Right lobe of liver (tissue), 6 donors: ENCODE data around the gene DLK2. TPM values are rescaled to one million over a fixed set of nuclear protein-coding genes. Genes with fewer than 3 reads are reported as not detected.

Source experiments
- ATAC-seq, 4 donors: fragments of 200-7000 bp; cut with Tn5 transposase; one replicate each; pipeline ENCODE4 v1.9.1; 2020; ENCODE audit warnings: mild to moderate bottlenecking in 4 of 4, moderate library complexity in 4 of 4
- DNase-seq, 3 donors: peaks; one replicate each; pipeline ENCODE4 v3.0.0-alpha.2; 2020
- H3K27ac ChIP-seq, 3 donors: fragments of 200-600 bp; one replicate each; pipeline ENCODE4 v1.8.0; 2022
- H3K27me3 ChIP-seq, 2 donors: fragments of 200-600 bp; one replicate each; pipeline ENCODE4 v1.8.0; 2022
- H3K36me3 ChIP-seq, 4 donors: fragments of 200-600 bp; sonication (generic) in 1 of 4; one replicate each; pipeline versions ENCODE4 v1.5.1 to v1.8.0; 2017 to 2022; ENCODE audit warnings: control low read depth in 1 of 4
- H3K4me1 ChIP-seq, 4 donors: fragments of 200-600 bp; sonication (generic) in 1 of 4; one replicate each; pipeline versions ENCODE4 v1.5.1 to v1.8.0; 2017 to 2022; ENCODE audit warnings: control low read depth in 1 of 4
- H3K4me3 ChIP-seq, 3 donors: fragments of 200-600 bp; one replicate each; pipeline ENCODE4 v1.8.0; 2022
- H3K9me3 ChIP-seq, 4 donors: fragments of 200-600 bp; sonication (generic) in 1 of 4; one replicate each; pipeline versions ENCODE4 v1.5.1 to v1.8.0; 2017 to 2022; ENCODE audit warnings: control low read depth in 1 of 4
- CTCF ChIP-seq, 4 donors: fragments of 200-600 bp in 3 of 4; fragments of 450-650 bp in 1 of 4; IDR thresholded peaks; one replicate each; pipeline versions ENCODE4 v1.5.1 to v1.8.0; 2016 to 2022; ENCODE audit warnings: antibody characterized with exemption in 4 of 4, mild to moderate bottlenecking in 2 of 4
- POLR2A ChIP-seq: fragments of 450-650 bp; IDR thresholded peaks from one replicate; pipeline ENCODE4 v1.6.1; 2017; ENCODE audit warnings: antibody characterized with exemption, mild to moderate bottlenecking
- WGBS: methylation state at CpG from one replicate; pipeline ENCODE4 v1.1.6; 2018; ENCODE audit warnings: low coverage, low lambda C conversion rate; ENCODE audit not compliant: insufficient coverage; ENCODE audit errors: missing lambda C conversion rate; 5-methylcytosine and 5-hydroxymethylcytosine counted together
- intact Hi-C, 2 donors: fragments of 100-400 bp; cut with DNase I; formaldehyde crosslinking; loops; one replicate each; pipeline versions ENCODE4 v1.11.2 to v1.14.1; 2022
- microRNA-seq, 2 donors: library from miRNA; unstranded; fragments of <30 nt; microRNA quantifications; one replicate each; pipeline ENCODE4, GENCODE V29; 2019 to 2020
- small RNA-seq, 2 experiments: library from RNA; depleted of rRNA; stranded (forward); fragments of <200 nt; gene quantifications; one replicate each; pipeline ENCODE3, GENCODE V24; 2016
- total RNA-seq, 6 experiments: library from RNA; depleted of rRNA in 2 of 6; stranded (reverse); fragments of >200 nt in 2 of 6; fragmentation: NEBNext Ultra II Directional in 3 of 6; extraction: Animal tissue kit (Norgen Biotek cat#: 25700) in 3 of 6; gene quantifications; one replicate each; pipeline versions ENCODE4 v1.1.0 to v1.2.4, GENCODE V29; 2016 to 2023
- donor health status: DM: no; HTN: yes; CAD: no.
- donor health status: DM: no; HTN: no; CAD: no.
- donor health status: DM: no; HTN: no; CAD: no.
- donor health status: DM: no; HTN: yes; CAD: no.
- donor health status: DM: no; HTN: yes; CAD: no.

Gene DLK2
- total RNA-seq, 6 experiments from 2014 or later, result 0.13 TPM; not detected in 5

DNA sequence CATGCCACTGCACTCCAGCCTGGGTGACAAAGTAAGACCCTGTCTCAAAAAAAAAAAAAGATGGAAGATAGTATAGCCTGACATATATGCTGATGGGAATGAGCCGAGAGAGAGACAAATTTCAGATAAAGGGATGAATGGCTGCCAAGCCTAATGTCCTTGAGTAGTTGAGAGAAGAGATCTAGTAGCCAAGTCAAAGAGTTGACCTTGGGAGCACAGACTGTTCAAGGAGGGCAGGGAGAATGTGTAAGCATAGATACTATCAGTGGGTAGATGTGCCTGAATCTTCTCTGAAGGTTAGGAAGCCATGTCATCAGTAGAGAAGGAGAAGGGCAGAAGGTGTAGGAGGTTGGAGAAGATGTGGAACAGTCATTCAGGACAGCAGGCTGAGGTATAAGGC is 48.1 kb downstream of the DLK2 start:
- DNase-seq (no peak), ATAC-seq (no peak)
- intact Hi-C loops, result no loop called here
- H3K27me3 ChIP-seq, result no peaks in the 10 kb centered on the region
- TF ChIP-seq POLR2A (no peak), CTCF (IDR thresholded peaks at IDR 0.05) (no peak)
- H3K9me3 ChIP-seq, result no peaks in the 10 kb centered on the region
- no peaks in the 10 kb centered on the region for H3K4me1 ChIP-seq
- H3K36me3 ChIP-seq, result no peaks in the 10 kb centered on the region
- H3K27ac ChIP-seq, result no peak overlapping the region
- H3K4me3 ChIP-seq, result no peak overlapping the region
- 70% methylated on average over 1 of the region's 1 CpG for WGBS

DNA sequence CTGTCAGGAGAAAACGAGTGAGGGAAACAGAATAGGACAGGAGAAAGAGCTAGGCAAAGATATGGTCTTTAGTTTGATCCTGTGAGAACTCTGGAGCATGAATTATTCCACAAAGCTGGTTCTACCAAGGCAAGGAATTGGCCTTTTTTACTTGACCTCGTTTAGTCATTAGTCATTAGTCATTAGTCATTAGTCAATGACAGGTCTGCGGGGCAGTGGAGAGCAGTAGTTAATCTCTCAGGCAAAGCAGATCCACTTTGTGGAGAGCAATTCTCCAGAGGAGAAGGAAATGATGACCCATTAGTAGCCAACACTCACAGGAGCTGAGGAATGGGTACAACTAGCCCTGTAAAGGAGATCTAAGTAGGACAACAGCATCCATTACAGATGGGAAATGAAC is 50.0 kb downstream of the DLK2 start:
- no peak for TF ChIP-seq POLR2A
- no peak for TF ChIP-seq CTCF (IDR thresholded peaks at IDR 0.05)
- H3K4me3 ChIP-seq, result no peak overlapping the region
- no peaks in the 10 kb centered on the region for H3K27me3 ChIP-seq
- no peaks in the 10 kb centered on the region for H3K4me1 ChIP-seq
- intact Hi-C loops, result no loop called here
- H3K27ac ChIP-seq, result no peak overlapping the region
- DNase-seq (no peak), ATAC-seq (no peak)
- no peaks in the 10 kb centered on the region for H3K9me3 ChIP-seq
- no peaks in the 10 kb centered on the region for H3K36me3 ChIP-seq
- 36% methylated on average over 3 of the region's 3 CpGs for WGBS

GRCh38 chr6:43402820-43403219 is 52.5 kb downstream of the DLK2 start:
- TF ChIP-seq POLR2A (no peak), CTCF (IDR thresholded peaks at IDR 0.05) (no peak)
- Histone ChIP-seq H3K27ac (no peak overlapping the region), H3K27me3 (no peaks in the 10 kb centered on the region), H3K36me3 (no peaks in the 10 kb centered on the region), H3K4me3 (no peak overlapping the region), H3K4me1 (no peaks in the 10 kb centered on the region), H3K9me3 (no peaks in the 10 kb centered on the region)
- ATAC-seq (no peak), DNase-seq (no peak)
- 65% methylated on average over 1 of the region's 1 CpG for WGBS
- intact Hi-C loops, result loop anchor here in 1 of 2 donors (5.0 kb wide), 1 partner anchor 84 kb away; no protein-coding TSS in a partner anchor

DNA sequence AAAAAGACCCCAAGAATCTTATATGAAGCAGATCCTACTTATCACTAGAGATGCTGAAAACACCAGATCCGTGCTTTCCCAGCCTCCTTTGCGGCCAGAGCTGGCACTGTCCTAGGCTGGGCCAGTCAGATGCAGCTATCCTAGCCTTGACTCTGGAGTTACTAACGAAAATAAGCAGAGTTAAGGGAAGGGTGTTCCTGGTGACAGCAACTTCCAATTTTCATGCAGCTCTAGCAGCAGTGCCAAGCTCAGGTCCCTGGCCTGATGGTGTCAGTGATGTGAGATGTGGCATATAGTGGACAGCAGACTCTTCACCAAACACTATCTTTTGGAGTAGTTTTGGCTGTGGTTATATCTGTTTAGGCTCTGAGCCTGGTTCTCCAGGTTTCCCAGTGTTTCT is 53.6 kb downstream of the DLK2 start:
- Histone ChIP-seq H3K9me3 (no peaks in the 10 kb centered on the region), H3K27me3 (no peaks in the 10 kb centered on the region), H3K36me3 (no peaks in the 10 kb centered on the region), H3K4me1 (no peaks in the 10 kb centered on the region), H3K27ac (no peak overlapping the region), H3K4me3 (no peak overlapping the region)
- DNase-seq (no peak), ATAC-seq (no peak)
- intact Hi-C loops, result loop anchor here in 1 of 2 donors (5.0 kb wide), 1 partner anchor 86 kb away; no protein-coding TSS in a partner anchor
- no peak for TF ChIP-seq POLR2A
- WGBS, result 83% methylated on average over 3 of the region's 3 CpGs

Small RNA genes within 50 kb of the gene (microRNA-seq; reads per million reads assigned to microRNA genes)
- 0 reads per million in 2 donors for gene MIR6780B

Small RNA genes within 50 kb of the gene (small RNA-seq; reads per million reads assigned to genes)
- gene MIR6780B (0 reads per million in 2 experiments), gene RNU6-1113P (0 reads per million in 2 experiments)

Other genes with a start within 250 kb of the DLK2 start
- 100 to 1,000 TPM in 2 of 6 experiments, 10 to 100 TPM in 4; 50.7 to 107 (median 62.4) TPM for gene DNPH1, start 226.1 kb downstream of the DLK2 start, total RNA-seq
- gene TTBK1, start 212.1 kb downstream of the DLK2 start, total RNA-seq, result 1 to 10 TPM in 2 of 6 experiments, under 1 TPM in 4; 0.83 to 1.6 (median 0.87) TPM
- gene SLC22A7, start 157.3 kb downstream of the DLK2 start, total RNA-seq, result 100 to 1,000 TPM; 145 to 348 (median 185) TPM
- gene CRIP3, start 146.7 kb downstream of the DLK2 start, total RNA-seq, result 1 to 10 TPM; 2.1 to 7.9 (median 5.2) TPM
- gene ZNF318, start 85.9 kb downstream of the DLK2 start, total RNA-seq, result 10 to 100 TPM in 2 of 6 experiments, 1 to 10 TPM in 4; 8.8 to 13.3 (median 9.1) TPM
- 10 to 100 TPM in 1 of 6 experiments, 1 to 10 TPM in 5; 5.8 to 10.7 (median 7.5) TPM for gene ABCC10, start 28.0 kb downstream of the DLK2 start, total RNA-seq
- 10 to 100 TPM in 5 of 6 experiments, 1 to 10 TPM in 1; 9.2 to 16.0 (median 12.9) TPM for gene TJAP1, start 22.0 kb upstream of the DLK2 start, total RNA-seq
- under 1 TPM in 5 of 6 experiments, not detected in 1; 0.12 to 0.43 (median 0.26) TPM for gene LRRC73, start 54.8 kb upstream of the DLK2 start, total RNA-seq
- 10 to 100 TPM; 58.9 to 70.0 (median 62.7) TPM for gene YIPF3, start 61.4 kb upstream of the DLK2 start, total RNA-seq
- gene POLR1C, start 61.5 kb upstream of the DLK2 start, total RNA-seq, result 10 to 100 TPM; 12.2 to 17.7 (median 14.1) TPM
- gene XPO5, start 120.5 kb upstream of the DLK2 start, total RNA-seq, result 10 to 100 TPM; 11.3 to 16.3 (median 12.6) TPM
- 1 to 10 TPM; 5.1 to 9.3 (median 6.8) TPM for gene POLH, start 120.6 kb upstream of the DLK2 start, total RNA-seq
- 10 to 100 TPM; 12.5 to 39.9 (median 19.2) TPM for gene GTPBP2, start 173.7 kb upstream of the DLK2 start, total RNA-seq
- gene MAD2L1BP, start 180.3 kb upstream of the DLK2 start, total RNA-seq, result 10 to 100 TPM; 11.7 to 31.7 (median 14.6) TPM
- not detected for gene RSPH9, start 189.5 kb upstream of the DLK2 start, total RNA-seq
- 10 to 100 TPM; 23.5 to 45.4 (median 25.6) TPM for gene MRPS18A, start 232.2 kb upstream of the DLK2 start, total RNA-seq